GM12872 (cell line): Measurements from ENCODE around the gene GUCY2F.

Experiments used
- CTCF ChIP-seq: IDR thresholded peaks from 3 replicates; pipeline ENCODE4 v1.5.1; 2011; ENCODE audit warnings: low read depth, mild to moderate bottlenecking, low read length, moderate library complexity; ENCODE audit not compliant: insufficient read depth

GUCY2F gene

GRCh38 chrX:109374262-109374960 is 107.5 kb downstream of the GUCY2F start:
- no peak for TF ChIP-seq CTCF

GRCh38 chrX:109373468-109373867 is 108.4 kb downstream of the GUCY2F start:
- TF ChIP-seq CTCF, result no peak

GRCh38 chrX:109372716-109373115 is 109.2 kb downstream of the GUCY2F start:
- TF ChIP-seq CTCF, result no peak

- TF ChIP-seq CTCF, result no peak
Observed at GRCh38 chrX:109372291-109372690, 109.6 kb downstream of the GUCY2F start.

- no peak for TF ChIP-seq CTCF
Observed at GRCh38 chrX:109362101-109362500, 119.8 kb downstream of the GUCY2F start.

- TF ChIP-seq CTCF, result no peak
Observed at GRCh38 chrX:109360301-109360700, 121.6 kb downstream of the GUCY2F start.

- no peak for TF ChIP-seq CTCF
Observed at GRCh38 chrX:109357706-109358105, 124.2 kb downstream of the GUCY2F start.

- TF ChIP-seq CTCF, result no peak
Observed at GRCh38 chrX:109356684-109357083, 125.2 kb downstream of the GUCY2F start.
